Measurements from ENCODE around the gene ADAMTS14. TPM values are rescaled to one million over a fixed set of nuclear protein-coding genes. Genes with fewer than 3 reads are reported as not detected.

ADAMTS14 gene
- total RNA-seq, 4 donors from 2014 or later: 0.15 to 0.51 (median 0.40) TPM

DNA sequence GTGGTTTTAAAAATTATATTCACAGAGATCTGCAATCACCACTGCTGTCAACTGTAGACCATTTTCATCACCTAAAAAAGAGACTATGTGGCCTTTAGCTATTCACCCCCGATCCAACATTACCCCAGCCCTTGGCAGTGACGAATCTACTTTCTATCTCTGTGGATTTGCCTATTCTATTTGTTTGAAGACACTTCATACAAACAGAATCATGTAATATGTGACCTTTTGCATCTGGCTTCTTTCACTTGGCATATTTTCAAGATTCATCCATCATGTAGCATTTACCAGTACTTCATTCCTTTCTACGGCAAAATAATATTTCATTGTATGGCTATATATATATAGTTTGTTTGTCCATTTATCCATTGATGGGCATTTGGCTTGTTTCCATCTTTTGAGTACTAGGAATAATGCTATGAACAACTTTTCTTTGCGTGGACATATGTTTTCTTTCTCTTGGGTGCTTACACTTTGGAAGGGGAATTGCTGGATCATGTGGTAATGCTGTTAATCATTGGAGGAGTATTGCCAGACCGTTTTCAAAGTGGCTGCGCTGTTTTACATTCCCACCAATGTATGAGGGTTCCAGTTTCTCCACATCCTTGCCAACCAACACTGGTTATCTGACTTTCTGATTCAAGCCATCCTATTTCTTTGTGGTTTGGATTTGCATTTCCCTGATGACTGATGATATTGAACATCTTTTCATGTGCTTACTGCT, 22.3 kb downstream of the ADAMTS14 start:
- peaks cover 20% of the 10 kb centered on the region for H3K4me1 ChIP-seq
- no peaks in the 10 kb centered on the region for H3K27me3 ChIP-seq
- H3K9me3 ChIP-seq: no peaks in the 10 kb centered on the region
- no peaks in the 10 kb centered on the region for H3K36me3 ChIP-seq
- WGBS: 65% methylated on average over 6 of the region's 6 CpGs
- H3K27ac ChIP-seq: no peak overlapping the region
- DNase-seq (ENCODE audit: low spot score in 2 of 2): no peak
- no peak overlapping the region for H3K4me3 ChIP-seq
- TF ChIP-seq, protein P1, sequence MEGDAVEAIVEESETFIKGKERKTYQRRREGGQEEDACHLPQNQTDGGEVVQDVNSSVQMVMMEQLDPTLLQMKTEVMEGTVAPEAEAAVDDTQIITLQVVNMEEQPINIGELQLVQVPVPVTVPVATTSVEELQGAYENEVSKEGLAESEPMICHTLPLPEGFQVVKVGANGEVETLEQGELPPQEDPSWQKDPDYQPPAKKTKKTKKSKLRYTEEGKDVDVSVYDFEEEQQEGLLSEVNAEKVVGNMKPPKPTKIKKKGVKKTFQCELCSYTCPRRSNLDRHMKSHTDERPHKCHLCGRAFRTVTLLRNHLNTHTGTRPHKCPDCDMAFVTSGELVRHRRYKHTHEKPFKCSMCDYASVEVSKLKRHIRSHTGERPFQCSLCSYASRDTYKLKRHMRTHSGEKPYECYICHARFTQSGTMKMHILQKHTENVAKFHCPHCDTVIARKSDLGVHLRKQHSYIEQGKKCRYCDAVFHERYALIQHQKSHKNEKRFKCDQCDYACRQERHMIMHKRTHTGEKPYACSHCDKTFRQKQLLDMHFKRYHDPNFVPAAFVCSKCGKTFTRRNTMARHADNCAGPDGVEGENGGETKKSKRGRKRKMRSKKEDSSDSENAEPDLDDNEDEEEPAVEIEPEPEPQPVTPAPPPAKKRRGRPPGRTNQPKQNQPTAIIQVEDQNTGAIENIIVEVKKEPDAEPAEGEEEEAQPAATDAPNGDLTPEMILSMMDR (IDR thresholded peaks at IDR 0.05): no peak
- TF ChIP-seq EP300 (IDR thresholded peaks at IDR 0.05): no peak
- TF ChIP-seq POLR2A (IDR thresholded peaks at IDR 0.05): no peak
- TF ChIP-seq POLR2AphosphoS5 (IDR thresholded peaks at IDR 0.05): no peak

DNA sequence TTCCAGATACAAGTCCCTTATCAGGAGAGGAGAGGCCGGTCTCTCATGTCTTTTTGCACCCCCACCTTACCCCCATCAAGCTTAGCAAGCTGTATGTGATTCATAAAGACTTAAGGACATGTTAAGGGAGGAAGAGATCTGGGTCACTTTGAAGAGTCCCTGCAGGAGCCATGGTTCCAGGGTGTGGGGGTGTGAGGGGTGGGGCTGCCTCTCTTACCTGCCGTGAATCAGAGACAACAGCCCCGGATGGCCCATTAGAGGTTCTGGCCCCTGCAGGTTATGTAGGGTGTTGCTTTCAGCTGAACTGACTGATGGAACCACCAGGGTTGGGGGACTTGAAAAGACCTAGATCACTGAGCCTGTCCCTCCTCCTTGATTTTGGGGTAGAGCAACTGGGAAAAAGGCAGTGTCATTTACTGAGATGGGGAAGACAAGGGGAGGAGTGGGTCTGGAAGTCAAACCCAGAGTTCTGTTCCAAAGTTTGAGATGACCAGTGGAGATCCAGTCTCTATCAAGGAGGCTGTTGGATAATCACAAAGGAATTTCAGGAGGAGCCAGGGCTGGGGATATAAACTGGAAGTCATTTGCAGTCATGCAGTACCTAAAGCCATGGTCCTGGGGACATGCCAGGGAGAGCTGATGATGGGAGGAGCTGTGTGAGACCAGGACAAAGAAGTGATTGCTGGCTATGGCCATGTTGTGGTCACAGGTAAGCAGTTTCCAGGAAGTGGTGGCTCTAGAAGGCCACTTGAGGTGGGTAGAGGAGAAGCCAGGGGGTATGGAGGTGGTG, 23.1 kb downstream of the ADAMTS14 start:
- 71% methylated on average over 3 of the region's 3 CpGs for WGBS
- Histone ChIP-seq H3K27ac (no peak overlapping the region), H3K4me3 (no peak overlapping the region), H3K36me3 (no peaks in the 10 kb centered on the region), H3K27me3 (no peaks in the 10 kb centered on the region), H3K9me3 (no peaks in the 10 kb centered on the region), H3K4me1 (peaks cover 27% of the 10 kb centered on the region)
- DNase-seq (ENCODE audit: low spot score in 2 of 2): no peak
- TF ChIP-seq POLR2A (IDR thresholded peaks at IDR 0.05): no peak
- TF ChIP-seq, protein P1 (IDR thresholded peaks at IDR 0.05): no peak
- TF ChIP-seq POLR2AphosphoS5 (IDR thresholded peaks at IDR 0.05): no peak
- no peak for TF ChIP-seq EP300 (IDR thresholded peaks at IDR 0.05)

DNA sequence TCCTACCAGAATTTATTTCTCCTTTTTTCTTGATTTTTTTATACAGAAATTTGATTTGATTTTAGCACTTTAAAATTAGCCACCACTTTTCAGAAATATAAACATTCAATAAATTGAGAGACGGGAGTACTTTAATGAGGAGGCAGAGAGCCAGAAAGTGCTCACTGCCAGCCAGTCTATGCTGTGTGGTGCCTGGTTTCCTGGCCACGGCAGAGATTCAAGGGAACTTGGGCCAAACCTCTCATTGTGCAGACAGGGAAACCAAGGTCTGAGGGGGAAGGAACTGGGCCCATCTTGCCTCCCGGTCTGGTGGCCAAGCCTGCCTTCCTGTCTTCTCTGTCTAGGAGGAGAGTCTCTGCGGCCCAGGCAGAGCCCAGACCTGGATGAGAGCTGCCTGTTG, 25.9 kb downstream of the ADAMTS14 start:
- no peaks in the 10 kb centered on the region for H3K9me3 ChIP-seq
- 39% methylated on average over 3 of the region's 4 CpGs for WGBS
- H3K27ac ChIP-seq: no peak overlapping the region
- no peak for DNase-seq (ENCODE audit: low spot score in 2 of 2)
- no peaks in the 10 kb centered on the region for H3K36me3 ChIP-seq
- no peak for TF ChIP-seq POLR2AphosphoS5 (IDR thresholded peaks at IDR 0.05)
- TF ChIP-seq POLR2A (IDR thresholded peaks at IDR 0.05): no peak
- no peak for TF ChIP-seq EP300 (IDR thresholded peaks at IDR 0.05)
- TF ChIP-seq, protein P1 (IDR thresholded peaks at IDR 0.05): no peak
- peaks cover 27% of the 10 kb centered on the region for H3K4me1 ChIP-seq
- H3K27me3 ChIP-seq: no peaks in the 10 kb centered on the region
- no peak overlapping the region for H3K4me3 ChIP-seq

DNA sequence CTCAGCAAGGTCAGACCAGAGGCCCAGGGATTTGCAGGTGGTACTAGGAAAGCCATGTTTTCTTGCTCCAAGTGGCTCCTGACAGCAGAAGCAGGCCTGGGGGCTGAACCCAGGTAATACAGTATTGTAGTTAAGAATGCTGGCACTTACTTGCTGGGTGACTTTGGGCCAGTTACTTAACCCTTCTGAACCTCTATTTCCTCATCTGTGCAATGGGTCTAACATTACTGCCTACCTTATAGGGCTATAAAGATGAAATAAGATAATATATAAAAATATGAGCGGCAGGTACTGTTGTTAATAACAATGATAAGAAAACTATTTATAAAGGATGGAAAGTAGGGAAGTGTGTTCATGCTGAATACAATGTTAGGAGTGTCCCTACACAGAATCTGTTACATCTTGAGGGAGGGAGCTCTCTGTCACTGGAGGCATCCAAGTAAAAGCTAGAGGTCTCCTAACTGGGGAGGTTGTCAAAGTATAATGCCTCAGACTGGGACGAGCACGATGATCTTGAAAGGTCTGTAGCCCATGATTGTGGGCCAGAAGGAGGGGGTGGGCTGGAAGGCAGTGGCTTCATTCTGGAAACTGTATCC, 26.9 kb downstream of the ADAMTS14 start:
- H3K36me3 ChIP-seq: no peaks in the 10 kb centered on the region
- TF ChIP-seq EP300 (IDR thresholded peaks at IDR 0.05) (no peak), POLR2AphosphoS5 (IDR thresholded peaks at IDR 0.05) (no peak), POLR2A (IDR thresholded peaks at IDR 0.05) (no peak)
- TF ChIP-seq, protein P1 (IDR thresholded peaks at IDR 0.05): no peak
- no peak overlapping the region for H3K27ac ChIP-seq
- H3K27me3 ChIP-seq: no peaks in the 10 kb centered on the region
- 99% methylated on average over 3 of the region's 3 CpGs for WGBS
- H3K4me3 ChIP-seq: no peak overlapping the region
- no peak for DNase-seq (ENCODE audit: low spot score in 2 of 2)
- H3K9me3 ChIP-seq: no peaks in the 10 kb centered on the region
- peaks cover 19% of the 10 kb centered on the region for H3K4me1 ChIP-seq

DNA sequence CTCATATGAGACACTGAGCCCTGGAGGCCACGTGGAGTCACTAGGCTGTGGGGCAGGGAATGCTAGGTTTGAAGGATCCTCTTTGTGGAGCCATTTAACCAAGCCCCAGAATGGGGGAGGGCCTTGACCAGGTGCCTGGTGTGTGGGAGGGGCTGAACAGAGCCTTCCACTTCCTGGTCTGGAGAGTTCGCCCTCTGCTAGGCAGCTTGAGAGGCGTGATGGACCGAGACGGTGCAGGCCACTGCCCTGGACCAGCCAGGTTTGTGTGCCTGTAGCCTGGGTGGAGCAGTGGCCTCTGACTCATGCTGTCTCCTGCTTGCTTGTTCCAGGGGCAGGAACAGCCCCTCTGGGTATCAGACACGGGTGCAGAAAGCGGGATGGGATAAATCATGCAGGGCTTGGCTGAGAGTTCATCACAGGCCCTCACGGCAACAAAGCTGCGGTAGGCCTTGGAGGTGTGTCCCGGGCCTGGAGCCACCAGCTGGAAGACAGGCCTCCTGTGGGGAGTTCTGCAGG, 27.4 kb downstream of the ADAMTS14 start:
- Histone ChIP-seq H3K36me3 (no peaks in the 10 kb centered on the region), H3K4me1 (peaks cover 14% of the 10 kb centered on the region), H3K27ac (no peak overlapping the region), H3K9me3 (no peaks in the 10 kb centered on the region), H3K27me3 (no peaks in the 10 kb centered on the region), H3K4me3 (no peak overlapping the region)
- WGBS: 39% methylated on average over 7 of the region's 10 CpGs
- TF ChIP-seq, protein P1 (IDR thresholded peaks at IDR 0.05): no peak
- no peak for TF ChIP-seq POLR2A (IDR thresholded peaks at IDR 0.05)
- no peak for TF ChIP-seq EP300 (IDR thresholded peaks at IDR 0.05)
- TF ChIP-seq POLR2AphosphoS5 (IDR thresholded peaks at IDR 0.05): no peak
- no peak for DNase-seq (ENCODE audit: low spot score in 2 of 2)
